NCI-H524 treated with DMSO at 0.1 percent for 48 hours (cell line): ENCODE results near the gene THG1L.
A peak's percentile ranks its signal among the peaks of the same experiment; 100 is the strongest.
"Not testable (repeated sequence)": the region's sequence is repeated elsewhere in the genome, so short reads cannot be mapped to it uniquely, and the experiment has no call there.

Source experiments
- DNase-seq: peaks from one replicate; lab custom pipeline; 2025; lab: John Stamatoyannopoulos, UW

The THG1L gene

GRCh38 chr5:157731272-157732129 lies at the start of gene THG1L:
Gene THG1L, plus strand, starts transcription at chr5:157731420. Its CDS starts 21 bp downstream, at chr5:157731441.
- DNase-seq = peak; percentile 66

DNA sequence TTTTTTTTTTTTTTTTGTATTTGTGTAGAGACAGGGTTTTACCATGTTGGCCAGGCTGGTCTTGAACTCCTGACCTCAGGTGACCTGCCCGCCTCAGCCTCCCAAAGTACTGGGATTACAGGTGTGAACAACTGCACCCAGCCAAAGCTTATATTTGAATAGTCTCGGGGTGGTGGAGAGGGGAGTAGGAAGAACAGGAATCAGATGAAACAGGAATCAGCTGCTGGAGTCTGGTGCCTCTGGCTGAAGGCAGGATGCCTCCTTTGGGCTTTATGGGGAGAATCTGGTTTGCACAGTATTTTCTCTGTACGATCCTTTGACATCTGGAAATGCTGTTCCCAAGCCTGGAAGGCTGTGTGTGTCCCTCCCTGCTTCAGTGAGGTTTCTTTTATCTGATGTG lies 49.0 kb upstream of the THG1L start:
- no peak for DNase-seq

GRCh38 chr5:157686276-157687197 lies 44.7 kb upstream of the THG1L start:
- not testable (repeated sequence) for DNase-seq

DNA sequence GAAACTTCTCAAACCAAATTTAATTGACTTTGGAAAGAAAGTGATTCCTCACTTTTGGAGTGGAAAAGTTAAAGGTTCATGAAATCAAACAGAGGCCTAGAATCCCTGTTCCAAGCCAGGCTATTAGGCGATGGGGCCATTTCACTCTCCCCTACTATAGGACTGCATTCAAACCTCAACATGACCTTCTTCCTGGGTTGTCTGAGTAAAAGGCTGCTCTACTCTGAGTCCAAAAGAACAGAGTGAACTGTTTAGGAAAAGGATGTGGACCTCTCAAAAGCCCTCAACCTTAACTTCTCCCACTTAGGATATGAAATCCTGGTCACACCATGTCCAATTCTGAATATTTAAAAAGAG lies 44.0 kb upstream of the THG1L start:
- no peak for DNase-seq

DNA sequence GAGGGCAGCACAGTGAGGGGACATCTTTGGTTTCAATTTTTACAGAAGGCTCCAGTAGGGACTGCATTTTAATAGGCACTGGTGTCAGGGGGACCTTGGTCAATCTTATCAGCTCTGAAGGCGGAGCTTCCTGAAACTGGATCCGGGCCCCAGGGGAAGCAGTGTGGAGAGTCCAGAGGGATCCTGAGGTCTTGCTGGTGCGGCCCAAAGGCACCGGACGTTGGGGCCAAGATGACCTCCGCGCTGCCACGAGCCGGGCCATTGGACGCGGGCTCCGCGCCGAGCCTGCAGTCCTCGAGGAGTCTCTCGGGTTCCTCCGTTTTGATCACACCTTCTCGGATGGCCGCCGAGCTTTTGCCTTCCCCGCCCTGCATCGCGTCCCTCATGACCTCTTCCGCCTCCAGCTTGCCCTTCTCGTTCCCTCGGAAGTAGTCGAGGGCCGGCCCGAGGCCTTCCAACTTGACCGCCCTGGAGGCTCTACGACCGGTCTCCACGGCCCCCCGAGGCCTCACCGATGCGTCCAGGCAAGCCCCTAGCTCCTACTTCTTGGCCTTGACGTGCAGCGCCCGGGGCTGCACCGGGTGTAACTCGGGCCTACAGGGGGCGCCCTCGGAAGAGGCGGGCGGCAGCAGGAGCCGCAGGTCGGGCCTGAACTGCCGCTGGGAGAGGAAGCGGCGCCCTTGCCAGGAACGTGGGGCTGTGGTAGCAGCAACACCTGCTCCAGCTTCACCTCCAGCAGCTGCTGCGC lies 41.1 kb upstream of the THG1L start:
- no peak for DNase-seq

DNA sequence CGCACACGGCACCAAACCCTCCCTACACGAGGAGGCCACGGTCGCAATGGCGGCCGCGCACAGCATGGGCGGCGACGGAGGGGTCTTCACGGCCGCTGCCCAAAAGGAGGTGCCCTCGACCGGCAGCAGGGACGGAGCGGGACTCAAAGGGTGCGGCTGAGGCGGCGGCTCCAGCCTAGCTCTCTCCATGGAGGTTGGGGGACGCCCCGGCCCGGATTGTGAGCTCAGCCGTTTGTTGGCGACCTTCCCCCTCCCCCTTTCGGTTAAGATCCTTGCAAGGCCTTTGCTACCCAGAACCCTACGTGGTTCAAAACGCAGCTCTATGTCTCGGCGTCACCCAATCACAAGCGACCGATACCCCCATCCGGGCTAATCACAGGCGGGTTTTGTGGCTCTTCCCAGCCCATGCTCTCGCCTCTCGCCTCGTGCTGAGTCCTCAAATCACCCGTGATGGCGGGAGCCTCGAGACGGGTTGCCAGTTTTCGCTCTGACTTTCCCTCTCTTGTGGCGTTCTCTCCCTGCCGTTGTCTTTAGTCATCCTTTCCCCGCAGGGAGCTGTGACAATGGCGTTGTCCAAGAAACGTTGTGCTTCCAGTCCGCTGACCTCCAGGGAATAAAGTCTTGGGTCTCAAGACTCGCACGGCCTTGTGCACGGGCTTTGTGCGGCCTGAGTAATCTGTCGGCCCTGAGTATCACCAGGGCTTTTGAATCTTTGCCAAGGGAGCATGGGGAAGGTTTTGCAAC lies 40.4 kb upstream of the THG1L start:
- no peak for DNase-seq

- DNase-seq = not testable (repeated sequence)
These were observed 37.4 kb upstream of the THG1L start for GRCh38 chr5:157693816-157694215.

DNA sequence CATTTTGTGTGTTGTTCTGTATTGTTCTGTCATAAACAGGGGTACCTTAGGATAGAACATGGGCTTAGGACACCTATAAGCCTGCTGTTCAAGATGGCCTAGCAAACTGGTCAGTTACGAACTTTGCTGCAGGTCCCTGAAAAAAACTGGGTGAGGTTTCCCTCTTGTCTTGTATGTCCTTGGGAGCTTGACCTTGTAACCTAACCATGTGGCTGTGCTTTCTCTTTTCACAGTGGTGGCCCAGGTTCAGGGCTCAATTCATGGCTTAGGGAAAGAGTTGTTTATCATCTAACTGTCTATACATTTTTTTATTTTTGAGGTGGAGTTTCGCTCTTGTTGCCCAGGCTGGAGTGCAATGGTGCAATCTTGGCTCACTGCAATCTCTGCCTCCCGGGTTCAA lies 35.1 kb upstream of the THG1L start:
- not testable (repeated sequence) for DNase-seq

DNA sequence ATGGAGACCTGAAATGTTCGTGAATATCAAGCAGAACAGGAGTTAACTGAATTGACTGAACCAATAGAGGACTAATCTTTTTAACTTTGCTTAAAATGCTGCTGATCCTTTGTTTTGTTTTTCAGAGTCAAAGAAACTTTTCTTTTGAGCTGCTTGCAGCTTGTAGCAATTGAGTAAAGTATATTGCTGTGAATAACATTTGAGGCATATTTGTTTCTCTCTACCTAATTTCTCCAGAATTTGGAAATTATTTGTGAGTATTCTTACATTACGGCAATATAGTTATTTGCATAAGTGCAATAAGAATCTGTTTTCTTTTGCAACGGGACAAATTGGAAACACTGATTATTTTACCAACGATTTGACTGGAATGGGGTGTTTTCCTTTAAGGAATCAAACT lies 32.5 kb upstream of the THG1L start:
- not testable (repeated sequence) for DNase-seq

DNA sequence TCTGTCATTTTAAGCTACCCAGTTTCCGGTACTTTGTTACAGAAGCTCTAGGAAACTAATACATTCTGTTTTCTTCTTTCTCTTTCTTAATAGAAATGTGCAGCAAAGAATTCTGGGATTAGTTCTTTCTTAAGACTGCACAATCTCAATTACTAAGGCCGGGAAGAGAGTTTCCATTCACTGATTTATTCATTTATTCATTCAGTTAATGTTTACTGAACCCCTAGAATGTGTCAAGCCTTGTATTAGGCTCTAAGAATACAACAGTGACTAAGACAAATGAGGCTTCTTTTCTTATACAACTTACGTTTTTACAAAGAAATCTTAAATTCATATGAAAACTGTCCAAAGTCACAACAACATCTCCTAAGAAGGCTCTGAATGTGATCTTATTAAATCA lies 27.5 kb upstream of the THG1L start:
- DNase-seq = no peak

GRCh38 chr5:157708866-157709265 lies 22.4 kb upstream of the THG1L start:
- DNase-seq = no peak

- no peak for DNase-seq
These were observed 21.9 kb upstream of the THG1L start for GRCh38 chr5:157709346-157709745.

DNA sequence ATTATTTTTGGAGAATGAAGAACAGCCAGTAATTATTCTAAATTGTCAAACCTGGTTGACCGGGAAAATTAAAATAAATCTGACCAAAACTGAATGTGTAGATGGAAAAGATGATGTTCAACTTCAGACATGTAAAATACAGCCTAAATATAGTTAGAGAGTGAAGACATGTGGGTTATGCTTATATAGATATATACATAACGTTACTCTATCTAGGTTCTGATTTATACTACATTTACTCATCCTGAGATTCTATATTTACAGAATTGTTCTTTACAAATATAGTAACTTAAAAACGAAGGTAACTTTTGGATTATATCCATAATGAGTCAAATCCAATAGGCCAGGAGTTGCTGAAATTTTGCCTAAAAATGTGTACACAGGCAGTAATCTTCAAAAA lies 20.8 kb upstream of the THG1L start:
- no peak for DNase-seq

DNA sequence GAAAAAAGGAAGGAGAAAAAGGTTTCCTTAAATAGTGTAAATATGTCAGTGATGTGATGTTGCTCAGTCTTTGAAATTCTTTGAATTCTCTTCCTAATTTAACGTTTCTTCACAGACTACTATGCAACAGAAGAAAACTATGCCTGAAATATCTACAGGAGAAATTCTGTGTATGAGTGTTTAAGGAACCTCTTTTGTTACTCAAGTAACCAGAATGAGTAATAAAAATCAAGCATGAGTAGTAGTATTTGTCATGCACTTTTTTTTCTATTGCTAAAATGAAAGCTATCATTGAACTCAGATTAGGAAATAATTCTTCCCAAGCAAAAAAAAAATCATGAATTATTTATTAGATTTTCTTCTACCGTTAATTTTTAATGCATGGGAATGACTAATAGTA lies 20.3 kb upstream of the THG1L start:
- no peak for DNase-seq

DNA sequence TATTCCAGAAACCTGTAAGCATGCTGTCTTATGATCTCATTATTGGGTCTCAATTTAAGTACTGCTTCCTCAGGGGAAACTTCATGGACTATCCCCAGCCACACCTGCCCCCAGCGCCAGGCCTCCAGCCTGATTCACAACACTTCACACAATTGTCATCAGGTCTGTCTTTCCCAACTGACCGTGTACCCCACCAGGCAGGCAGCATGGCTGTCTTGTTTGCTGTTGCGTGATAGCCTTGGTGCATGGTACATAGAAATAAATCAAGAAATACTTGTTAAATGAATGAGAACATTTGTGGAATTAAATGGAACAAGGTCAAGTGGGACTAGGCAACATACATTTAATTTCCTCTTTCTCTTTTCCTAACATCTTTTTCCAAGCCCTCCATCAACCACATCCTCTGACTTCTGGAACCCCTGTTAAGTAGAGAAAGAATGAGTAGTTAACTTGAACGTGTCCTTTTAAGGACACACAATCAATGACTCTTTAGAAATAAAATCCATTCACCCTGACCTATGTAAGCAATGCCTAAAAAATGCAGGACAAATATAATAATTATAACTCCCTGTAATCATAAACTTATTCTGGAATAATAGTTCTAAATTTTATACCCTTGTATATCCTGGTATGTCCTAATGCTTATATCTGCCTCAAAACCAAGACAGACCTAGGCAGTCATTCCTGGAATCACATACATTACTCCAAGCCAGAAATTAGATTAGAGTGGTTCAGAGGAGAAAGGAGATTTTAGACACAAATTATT lies 17.2 kb upstream of the THG1L start:
- no peak for DNase-seq

GRCh38 chr5:157714596-157714864 lies 16.7 kb upstream of the THG1L start:
- DNase-seq = no peak

- DNase-seq = no peak
These were observed 12.7 kb upstream of the THG1L start for GRCh38 chr5:157718519-157718918.

DNA sequence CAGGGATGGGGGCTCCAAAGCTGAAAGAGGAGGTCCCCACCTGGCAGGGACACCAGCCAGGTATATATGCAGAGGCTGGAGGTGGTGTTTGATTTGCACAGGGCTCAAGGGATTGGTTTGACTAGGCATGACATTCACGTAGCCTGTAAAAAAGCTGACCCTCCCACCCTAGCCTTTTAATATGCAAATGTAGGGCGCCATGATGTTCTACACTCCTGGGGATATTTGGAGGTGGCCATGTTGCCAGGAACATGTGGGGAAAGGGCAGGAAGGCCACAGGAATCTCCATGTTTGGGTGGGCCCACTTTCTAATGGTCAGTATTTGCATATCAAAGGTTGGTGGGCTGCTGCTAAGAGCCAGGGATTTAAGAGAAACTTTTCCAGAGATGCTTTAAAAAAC lies 12.0 kb upstream of the THG1L start:
- no peak for DNase-seq

GRCh38 chr5:157721159-157721558 lies 10.1 kb upstream of the THG1L start:
- DNase-seq = no peak

DNA sequence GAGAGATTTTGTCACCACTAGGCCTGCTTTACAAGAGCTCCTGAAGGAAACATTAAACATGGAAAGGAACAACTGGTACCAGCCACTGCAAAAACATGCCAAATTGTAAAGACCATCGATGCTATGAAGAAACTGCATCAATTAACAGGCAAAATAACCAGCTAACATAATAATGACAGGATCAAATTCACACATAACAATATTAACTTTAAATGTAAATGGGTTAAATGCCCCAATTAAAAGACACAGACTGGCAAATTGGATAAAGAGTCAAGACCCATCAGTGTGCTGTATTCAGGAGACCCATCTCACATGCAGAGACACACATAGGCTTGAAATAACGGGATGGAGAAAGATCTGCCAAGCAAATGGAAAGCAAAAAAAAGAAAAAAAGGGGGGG lies 8.3 kb upstream of the THG1L start:
- not testable (repeated sequence) for DNase-seq

DNA sequence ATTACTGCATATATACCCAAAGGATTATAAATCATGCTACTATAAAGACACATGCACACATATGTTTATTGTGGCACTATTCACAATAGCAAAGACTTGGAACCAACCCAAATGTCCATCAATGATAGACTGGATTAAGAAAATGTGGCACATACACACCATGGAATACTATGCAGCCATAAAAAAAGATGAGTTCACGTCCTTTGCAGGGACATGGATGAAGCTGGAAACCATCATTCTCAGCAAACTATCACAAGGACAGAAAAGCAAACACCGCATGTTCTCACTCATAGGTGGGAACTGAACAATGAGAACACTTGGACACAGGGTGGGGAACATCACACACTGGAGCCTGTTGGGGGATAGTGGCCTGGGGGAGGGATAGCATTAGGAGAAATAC lies 4.6 kb upstream of the THG1L start:
- DNase-seq = not testable (repeated sequence)
